K562 (cell line): ENCODE results near the gene MDFIC. TPM values are rescaled to one million over a fixed set of nuclear protein-coding genes. Genes with fewer than 3 reads are reported as not detected.

ENCODE experiments used
- ATAC-seq: fragments of 200-7000 bp; cut with Tn5 transposase; 3 replicates; pipeline ENCODE4 v1.9.1; 2020; ENCODE audit warnings: moderate library complexity
- BruUV-seq: library from RNA; stranded (reverse); fragments of 400-500 nt; replicated peaks from 2 replicates; lab custom pipeline; 2021; lab: Mats Ljungman, UMichigan
- CTCF ChIA-PET: fragments of 300-600 bp; formaldehyde crosslinking; extraction: SDS; loops from one replicate; lab custom pipeline; 2021; ENCODE audit warnings: low intra/inter-chr PET ratio; lab: Yijun Ruan, JAX
- POLR2A ChIA-PET: fragments of 300-600, 350-650 bp; sonication (Branson Sonifier 250); formaldehyde crosslinking; extraction: SDS; loops from one replicate; lab custom pipeline; 2021; ENCODE audit warnings: antibody characterized with exemption, inconsistent platforms; lab: Yijun Ruan, JAX
- DNase-seq, 4 experiments: peaks; one replicate each; pipeline versions ENCODE4 v3.0.0 to v3.0.0-alpha.2; 2011 to 2018; ENCODE audit warnings: low spot score in 3 of 4, mixed read lengths in 3 of 4; ENCODE audit errors: extremely low read depth in 1 of 4
- FAIRE-seq: peaks from 2 replicates; lab custom pipeline; 2011; peaks lifted over from hg19 to GRCh38; lab: Jason Lieb, UNC
- H2AFZ ChIP-seq: 2 replicates; pipeline ENCODE4 v1.6.0; 2011; ENCODE audit warnings: low read depth, low read length, control low read depth, inconsistent platforms
- H3K27ac ChIP-seq: fragments of 200-600 bp; 3 replicates; pipeline ENCODE4 v1.8.0; 2011; ENCODE audit warnings: low read depth, mild to moderate bottlenecking, control low read depth, inconsistent platforms, low read length, moderate library complexity, mixed read lengths; ENCODE audit errors: extremely low read depth
- H3K27me3 ChIP-seq, 2 experiments: fragments of 300-600 bp in 1 of 2; 2 replicates in 1 of 2; 3 replicates in 1 of 2; pipeline versions ENCODE4 v1.6.0 to v1.8.0; 2011; ENCODE audit warnings: inconsistent platforms in 2 of 2, low read length in 2 of 2, mild to moderate bottlenecking in 1 of 2, mixed read lengths in 1 of 2, moderate library complexity in 1 of 2; ENCODE audit not compliant: control insufficient read depth in 2 of 2, insufficient read depth in 2 of 2
- H3K36me3 ChIP-seq: fragments of 300-600 bp; 3 replicates; pipeline ENCODE4 v1.8.0; 2011; ENCODE audit warnings: mild to moderate bottlenecking, low read length, inconsistent platforms; ENCODE audit not compliant: control insufficient read depth, insufficient read depth
- H3K4me1 ChIP-seq, 2 experiments: fragments of 200-600 bp in 1 of 2; replicated peaks in 1 of 2; 2 replicates in 1 of 2; 3 replicates in 1 of 2; pipeline versions ENCODE4 v1.5.1 to v1.8.0; 2011; ENCODE audit warnings: inconsistent platforms in 2 of 2, low read length in 2 of 2, mild to moderate bottlenecking in 1 of 2, mixed read lengths in 1 of 2, moderate library complexity in 1 of 2; ENCODE audit not compliant: control insufficient read depth in 2 of 2, insufficient read depth in 2 of 2
- H3K4me2 ChIP-seq: 2 replicates; pipeline ENCODE4 v1.6.1; 2011; ENCODE audit warnings: low read length, control low read depth, inconsistent platforms, mixed read lengths; ENCODE audit not compliant: insufficient read depth
- H3K4me3 ChIP-seq: fragments of 200-600 bp; sonication (generic), shearing (Covaris generic); 2 replicates; pipeline ENCODE4 v1.5.1; 2016; ENCODE audit warnings: control low read depth, inconsistent platforms
- H3K79me2 ChIP-seq: fragments of 200-600 bp; 3 replicates; pipeline ENCODE4 v1.8.0; 2011; ENCODE audit warnings: low read length, inconsistent platforms; ENCODE audit not compliant: control insufficient read depth, insufficient read depth
- H3K9ac ChIP-seq, 2 experiments: 2 replicates each; pipeline versions ENCODE4 v1.6.0 to v1.6.1; 2011; ENCODE audit warnings: low read depth in 2 of 2, low read length in 2 of 2, control low read depth in 1 of 2, inconsistent platforms in 1 of 2, mild to moderate bottlenecking in 1 of 2, mixed read lengths in 1 of 2; ENCODE audit not compliant: insufficient read depth in 1 of 2
- H3K9me1 ChIP-seq: one replicate; pipeline ENCODE4 v1.6.0; 2011; ENCODE audit warnings: inconsistent platforms, mild to moderate bottlenecking, low read length, moderate library complexity; ENCODE audit not compliant: control insufficient read depth, insufficient read depth
- H3K9me3 ChIP-seq: replicated peaks from 2 replicates; pipeline ENCODE4 v1.5.1; 2011; ENCODE audit warnings: low read depth, low read length, inconsistent platforms; ENCODE audit not compliant: control insufficient read depth, insufficient read depth
- H4K20me1 ChIP-seq: replicated peaks from 2 replicates; pipeline ENCODE4 v1.6.1; 2011; ENCODE audit warnings: low read length, inconsistent platforms, mixed read lengths; ENCODE audit not compliant: control insufficient read depth, insufficient read depth
- MEIS2 ChIP-seq: fragments of 450-650 bp; IDR thresholded peaks from 2 replicates; pipeline ENCODE4 v1.6.1; 2014; ENCODE audit warnings: mild to moderate bottlenecking; ENCODE audit not compliant: partially characterized antibody
- NCOA4 ChIP-seq: fragments of 450-650 bp; IDR thresholded peaks from 2 replicates; pipeline ENCODE4 v1.6.1; 2018; ENCODE audit warnings: mild to moderate bottlenecking; ENCODE audit not compliant: partially characterized antibody
- PPARD ChIP-seq: fragments of 250-450 bp; sonication (Bioruptor Pico); IDR thresholded peaks from 2 replicates; pipeline ENCODE4 v1.8.0; 2022; ENCODE audit warnings: inconsistent platforms, mild to moderate bottlenecking, moderate library complexity
- RNF219 ChIP-seq: fragments of 250-450 bp; sonication (Bioruptor Pico); IDR thresholded peaks from 2 replicates; pipeline ENCODE4 v1.5.0; 2022; ENCODE audit warnings: mild to moderate bottlenecking
- ZFP1 ChIP-seq: fragments of 450-650 bp; formaldehyde crosslinking; IDR thresholded peaks from 2 replicates; pipeline ENCODE4 v1.4.0; 2020; ENCODE audit warnings: mild to moderate bottlenecking, mixed read lengths
- ZNF407 ChIP-seq: fragments of 450-650 bp; IDR thresholded peaks from 2 replicates; pipeline ENCODE4 v1.6.1; 2016; ENCODE audit warnings: low read depth
- ZNF785 ChIP-seq: fragments of 250-450 bp; sonication (Bioruptor Pico); IDR thresholded peaks from 2 replicates; pipeline ENCODE4 v1.4.0; 2020; ENCODE audit warnings: mild to moderate bottlenecking
- WGBS: fragments of 100-300 bp; shearing (Covaris generic); methylation state at CpG from one replicate; pipeline ENCODE4 v1.1.6; 2016; ENCODE audit warnings: low coverage, mixed read lengths; ENCODE audit not compliant: insufficient coverage; ENCODE audit errors: missing lambda C conversion rate; 5-methylcytosine and 5-hydroxymethylcytosine counted together
- in situ Hi-C: fragments of 300-500 bp; cut with MboI; formaldehyde crosslinking; loops from 4 replicates; pipeline ENCODE4 v1.15.0; 2018; ENCODE audit warnings: inconsistent platforms, mixed read lengths
- intact Hi-C: fragments of 100-400 bp; cut with micrococcal nuclease; formaldehyde crosslinking; loops from 2 replicates; pipeline ENCODE4 v1.14.2; 2022
- polyA plus RNA-seq, 8 experiments: library from polyadenylated mRNA; depleted of rRNA in 4 of 8; stranded (reverse) in 5 of 8; unstranded in 3 of 8; fragments of >200 nt; fragmentation: Nextera tagmentation in 2 of 8; fragmentation: Illumina TruSeq in 1 of 8; extraction: Ambion mirVana in 2 of 8; extraction: Trizol in 1 of 8; gene quantifications; 2 replicates each; pipeline versions ENCODE4 v1.2.1 to v1.2.3, GENCODE V29; 2011 to 2014; ENCODE audit warnings: inconsistent platforms in 1 of 8, missing spikeins in 1 of 8
- total RNA-seq, 7 experiments: library from RNA; depleted of rRNA in 6 of 7; stranded (reverse); fragments of >200 nt in 6 of 7; fragmentation: Illumina TruSeq in 2 of 7; extraction: Trizol in 2 of 7; gene quantifications; 2 replicates each; pipeline versions ENCODE4 v1.2.1 to v1.2.3, GENCODE V29; 2011 to 2021; ENCODE audit warnings: low replicate concordance in 1 of 7
- TF ChIP-seq, protein P1 (sequence below): sonication (generic); formaldehyde crosslinking; IDR thresholded peaks from 2 replicates; pipeline ENCODE4 v1.8.1; 2023; ENCODE audit warnings: mild to moderate bottlenecking, missing genetic modification reagents
- TF ChIP-seq, protein P2 (sequence below): fragments of 250-450 bp; sonication (Bioruptor Pico); IDR thresholded peaks from 2 replicates; pipeline ENCODE4 v1.8.0; 2022; ENCODE audit warnings: moderate library complexity, mild to moderate bottlenecking, inconsistent platforms

MDFIC gene
- total and polyA plus RNA-seq, 9 of the 15 experiments (the other 6 are each of a cell fraction or from before 2014, with no cell fraction given), result 0.13 to 0.24 TPM; not detected in 7

DNA sequence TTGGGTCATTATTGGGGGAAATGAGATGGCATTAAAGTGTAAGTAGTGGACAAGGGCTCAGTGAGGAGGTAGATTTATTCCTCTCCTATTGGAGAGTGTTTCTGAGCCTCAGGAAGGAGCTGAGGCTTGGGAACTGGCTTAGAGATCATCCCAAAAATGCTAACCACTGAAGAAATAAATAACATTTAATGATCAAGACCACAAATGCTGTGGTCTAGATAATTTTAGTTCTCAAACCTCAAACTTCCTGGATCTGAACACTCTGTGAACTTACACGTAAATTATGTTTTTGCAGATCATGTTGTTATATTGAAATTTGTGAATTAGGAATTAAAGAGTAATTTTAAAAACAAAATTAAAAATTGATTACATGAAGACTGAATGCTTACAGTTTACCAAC lies 27.3 kb downstream of the MDFIC start:
- Histone ChIP-seq H3K36me3 (no peaks in the 10 kb centered on the region), H3K79me2 (no peaks in the 10 kb centered on the region), H3K4me1 (no peaks in the 10 kb centered on the region), H3K4me3 (no peak overlapping the region), H3K9me3 (no peaks in the 10 kb centered on the region), H3K9me1 (no peaks in the 10 kb centered on the region), H3K9ac (no peak overlapping the region), H3K4me2 (no peak overlapping the region), H3K27me3 (no peaks in the 10 kb centered on the region), H3K27ac (no peak overlapping the region), H2AFZ (no peak overlapping the region), H4K20me1 (no peaks in the 10 kb centered on the region)
- 0% methylated on average over 1 of the region's 1 CpG for WGBS
- ATAC-seq, result no peak
- intact Hi-C loops (loop anchor here (10.0 kb wide), 1 partner anchor 924 kb away; no protein-coding TSS in a partner anchor), in situ Hi-C loops (no loop called here)
- ChIA-PET CTCF (no interaction called here), POLR2A (no interaction called here)
- DNase-seq, result no peak
- no peak for FAIRE-seq
- BruUV-seq, result no TSS peak
- TF ChIP-seq NCOA4 (no peak), RNF219 (CRISPR knock-in tag) (no peak), ZNF407 (no peak), PPARD (CRISPR knock-in tag) (no peak), ZFP1 (no peak), MEIS2 (no peak), ZNF785 (CRISPR knock-in tag) (no peak)
- TF ChIP-seq, protein P1, sequence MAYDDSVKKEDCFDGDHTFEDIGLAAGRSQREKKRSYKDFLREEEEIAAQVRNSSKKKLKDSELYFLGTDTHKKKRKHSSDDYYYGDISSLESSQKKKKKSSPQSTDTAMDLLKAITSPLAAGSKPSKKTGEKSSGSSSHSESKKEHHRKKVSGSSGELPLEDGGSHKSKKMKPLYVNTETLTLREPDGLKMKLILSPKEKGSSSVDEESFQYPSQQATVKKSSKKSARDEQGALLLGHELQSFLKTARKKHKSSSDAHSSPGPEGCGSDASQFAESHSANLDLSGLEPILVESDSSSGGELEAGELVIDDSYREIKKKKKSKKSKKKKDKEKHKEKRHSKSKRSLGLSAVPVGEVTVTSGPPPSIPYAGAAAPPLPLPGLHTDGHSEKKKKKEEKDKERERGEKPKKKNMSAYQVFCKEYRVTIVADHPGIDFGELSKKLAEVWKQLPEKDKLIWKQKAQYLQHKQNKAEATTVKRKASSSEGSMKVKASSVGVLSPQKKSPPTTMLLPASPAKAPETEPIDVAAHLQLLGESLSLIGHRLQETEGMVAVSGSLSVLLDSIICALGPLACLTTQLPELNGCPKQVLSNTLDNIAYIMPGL (CRISPR knock-in tag), result no peak
- TF ChIP-seq, protein P2, sequence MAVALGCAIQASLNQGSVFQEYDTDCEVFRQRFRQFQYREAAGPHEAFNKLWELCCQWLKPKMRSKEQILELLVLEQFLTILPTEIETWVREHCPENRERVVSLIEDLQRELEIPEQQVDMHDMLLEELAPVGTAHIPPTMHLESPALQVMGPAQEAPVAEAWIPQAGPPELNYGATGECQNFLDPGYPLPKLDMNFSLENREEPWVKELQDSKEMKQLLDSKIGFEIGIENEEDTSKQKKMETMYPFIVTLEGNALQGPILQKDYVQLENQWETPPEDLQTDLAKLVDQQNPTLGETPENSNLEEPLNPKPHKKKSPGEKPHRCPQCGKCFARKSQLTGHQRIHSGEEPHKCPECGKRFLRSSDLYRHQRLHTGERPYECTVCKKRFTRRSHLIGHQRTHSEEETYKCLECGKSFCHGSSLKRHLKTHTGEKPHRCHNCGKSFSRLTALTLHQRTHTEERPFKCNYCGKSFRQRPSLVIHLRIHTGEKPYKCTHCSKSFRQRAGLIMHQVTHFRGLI, result no peak
